Measurements from ENCODE around the gene TMEM43. TPM values are rescaled to one million over a fixed set of nuclear protein-coding genes. Genes with fewer than 3 reads are reported as not detected.

TMEM43 gene
- total and polyA plus RNA-seq, 2 of the 8 experiments (the other 6 are each of a cell fraction or from before 2014, with no cell fraction given) = 27.0 to 33.7 TPM

- TF ChIP-seq ASH2L (IDR thresholded peaks at IDR 0.05; ENCODE audit: low read length) = no peak
- TF ChIP-seq SIRT6 (IDR thresholded peaks at IDR 0.05; ENCODE audit: low read length) = no peak
- no peak for TF ChIP-seq NRF1 (IDR thresholded peaks at IDR 0.05; ENCODE audit: low read depth, low read length)
- no peak for TF ChIP-seq CEBPB (IDR thresholded peaks at IDR 0.05; ENCODE audit: low read depth, low read length)
- no peak for TF ChIP-seq CREB1 (IDR thresholded peaks at IDR 0.05)
Measured at GRCh38 chr3:14175383-14176037, 50.7 kb downstream of the TMEM43 start (continued).
